HG03196 (cell line): ENCODE data around the gene ZDHHC12.

Experiments
- ATAC-seq: cut with Tn5 transposase; IDR thresholded peaks from one replicate; pipeline ENCODE4 v1.9.1; 2021; ENCODE audit not compliant: unreplicated experiment

ZDHHC12 gene

DNA sequence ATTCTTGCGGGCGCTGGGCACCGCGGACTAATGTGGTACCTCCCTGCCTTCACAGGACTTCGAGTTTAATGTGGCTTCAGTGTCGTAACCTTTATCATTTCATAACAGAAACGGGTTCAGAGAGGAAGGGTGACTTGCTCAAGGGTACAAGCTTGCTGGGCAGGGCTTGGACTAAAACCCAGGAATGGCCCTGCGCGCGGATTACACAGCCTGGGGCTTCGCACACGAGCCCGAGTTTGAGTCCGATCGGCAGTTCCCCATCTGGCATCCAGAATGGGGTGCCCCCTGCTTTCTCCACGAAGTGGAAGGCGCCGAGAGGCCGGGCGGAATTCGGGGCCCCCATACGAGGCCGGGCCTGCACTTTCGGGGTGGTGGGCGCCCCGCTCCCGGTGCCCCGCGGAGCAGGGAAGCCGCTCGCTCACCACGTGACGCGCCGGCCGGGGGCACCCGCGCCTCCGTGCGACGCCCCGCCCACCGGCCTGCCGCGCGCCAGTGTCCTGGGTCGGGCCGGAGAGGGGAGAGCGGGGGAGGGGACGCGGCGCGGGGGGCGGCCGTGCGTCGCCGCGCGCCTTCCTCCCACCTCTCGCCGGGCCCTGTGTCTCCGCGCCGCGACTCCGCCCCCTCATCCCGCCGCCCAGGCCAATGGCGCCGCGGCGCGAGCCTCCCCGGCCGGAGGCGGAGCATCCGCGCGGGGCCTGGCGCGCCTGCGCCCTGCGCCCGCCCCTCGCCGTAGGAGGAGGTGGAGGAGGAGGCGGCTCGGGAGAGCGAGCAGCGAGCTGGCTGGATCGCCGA is 35.2 kb downstream of the ZDHHC12 start, which contains the start of gene SET:
Gene SET, plus strand, starts transcription at position 722 of the 792 bp plus-strand sequence. CDS start 361 bp downstream, outside the sequence.
- peak; percentile 64 for ATAC-seq

DNA sequence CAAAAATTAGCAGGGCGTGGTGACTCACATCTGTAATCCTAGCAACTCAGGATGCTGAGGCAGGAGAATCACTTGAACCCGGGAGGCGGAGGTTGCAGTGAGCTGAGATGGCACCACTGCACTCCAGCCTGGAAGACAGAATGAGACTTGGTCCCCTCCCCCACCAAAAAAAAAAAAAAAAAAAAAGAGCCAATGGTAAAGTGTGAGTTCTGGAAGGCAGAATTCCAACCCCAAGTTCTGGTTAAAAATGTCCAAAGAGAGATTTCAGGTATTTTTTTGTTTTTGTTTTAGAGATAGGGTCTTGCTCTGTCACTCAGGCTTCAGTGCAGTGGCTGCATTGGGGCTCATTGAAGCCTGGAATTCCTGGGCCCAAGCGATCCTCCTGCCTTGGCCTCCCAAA is 36.5 kb downstream of the ZDHHC12 start:
- no peak for ATAC-seq

DNA sequence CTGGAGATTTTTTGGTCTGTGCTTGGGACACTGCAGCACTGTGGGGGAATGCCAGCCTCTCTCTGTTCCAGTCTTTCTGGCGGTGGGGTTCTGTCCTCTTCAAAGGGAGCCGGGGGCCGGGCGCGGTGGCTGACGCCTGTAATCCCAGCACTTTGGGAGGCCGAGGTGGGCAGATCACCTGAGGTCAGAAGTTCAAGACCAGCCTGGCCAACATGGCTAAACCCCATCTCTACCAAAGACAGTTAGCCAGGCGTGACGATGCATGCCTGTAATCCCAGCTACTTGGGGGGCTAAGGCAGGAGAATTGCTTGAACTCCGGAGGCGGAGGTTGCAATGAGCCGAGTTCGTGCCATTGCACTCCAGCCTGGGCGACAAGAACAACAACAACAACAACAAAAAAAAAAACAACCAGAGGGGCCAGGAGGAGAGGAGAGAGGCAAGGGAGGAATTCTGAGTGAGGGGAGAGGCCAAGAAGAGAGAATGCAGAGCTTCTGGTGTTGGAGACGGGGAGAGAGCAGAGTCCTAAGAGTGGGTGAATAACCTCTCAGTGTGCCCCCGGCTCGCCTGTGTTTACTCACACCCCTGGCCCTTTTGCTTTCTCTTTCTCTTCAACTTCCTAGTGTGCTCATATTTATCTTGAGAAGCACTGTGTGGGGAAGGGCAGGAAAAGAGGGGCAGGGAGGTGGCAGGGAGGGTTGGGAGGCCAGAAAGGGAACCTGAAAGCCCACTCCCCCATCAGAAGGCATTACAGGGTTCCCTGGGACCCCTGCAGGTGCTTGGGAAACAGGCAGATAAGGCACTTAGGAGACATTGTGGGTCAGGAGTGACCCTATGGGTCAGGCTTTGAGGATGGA is 38.1 kb downstream of the ZDHHC12 start:
- ATAC-seq: no peak

DNA sequence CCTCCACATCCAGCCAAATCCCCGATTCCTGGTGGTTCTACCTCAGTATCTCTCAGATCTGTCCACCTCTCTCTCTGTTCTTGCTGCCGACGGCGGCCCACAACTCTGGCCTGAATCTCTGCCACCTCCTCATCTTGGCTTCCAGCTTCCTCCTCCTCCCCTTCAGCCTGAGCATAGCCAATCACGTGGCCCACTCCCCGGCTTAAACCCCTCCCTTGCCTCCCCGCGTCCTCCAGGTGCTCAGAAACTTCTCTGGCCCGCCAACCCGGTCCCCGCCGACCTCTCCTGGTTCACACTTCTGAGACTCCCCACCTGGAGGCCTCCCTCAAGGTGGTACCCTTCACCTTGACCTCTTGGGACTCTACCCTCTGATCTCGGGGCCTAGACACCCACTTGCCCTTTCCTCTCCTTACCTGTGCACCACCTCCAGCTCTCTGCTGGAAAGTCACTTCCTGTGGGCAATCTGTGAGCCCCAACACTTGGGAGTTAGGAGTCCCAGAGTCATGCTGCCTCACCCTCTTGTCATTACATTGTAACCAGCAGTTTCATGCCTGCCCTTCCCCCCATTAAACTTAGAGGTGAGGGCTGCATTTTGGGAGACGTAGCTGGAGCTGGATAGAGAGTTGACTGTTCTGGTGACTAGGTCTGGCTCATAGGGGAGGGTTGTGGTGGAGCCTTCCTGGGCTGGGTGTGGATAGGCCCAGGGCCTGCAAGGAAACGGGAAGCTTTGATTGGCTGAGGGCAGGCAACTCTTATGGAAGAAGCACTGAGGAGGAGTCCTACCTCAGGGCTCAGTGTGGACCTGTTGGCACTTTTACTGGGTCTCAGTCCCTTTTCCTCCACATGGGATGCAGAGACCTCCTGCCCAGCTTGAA is 39.4 kb downstream of the ZDHHC12 start:
- peak; percentile 34 for ATAC-seq

DNA sequence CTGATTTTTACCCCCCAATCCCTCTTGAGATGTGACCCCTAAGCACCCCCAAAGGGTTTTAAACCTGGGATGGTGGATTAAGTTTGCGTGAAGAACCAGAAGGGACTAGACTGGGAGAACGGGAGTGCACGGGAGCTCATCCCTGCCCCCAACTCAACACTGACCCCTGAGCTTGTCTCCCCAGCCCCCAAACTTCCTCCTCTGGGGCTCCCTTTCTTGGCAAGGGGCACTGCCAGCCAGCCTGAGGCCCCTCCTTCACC is 39.9 kb downstream of the ZDHHC12 start:
- no peak for ATAC-seq

DNA sequence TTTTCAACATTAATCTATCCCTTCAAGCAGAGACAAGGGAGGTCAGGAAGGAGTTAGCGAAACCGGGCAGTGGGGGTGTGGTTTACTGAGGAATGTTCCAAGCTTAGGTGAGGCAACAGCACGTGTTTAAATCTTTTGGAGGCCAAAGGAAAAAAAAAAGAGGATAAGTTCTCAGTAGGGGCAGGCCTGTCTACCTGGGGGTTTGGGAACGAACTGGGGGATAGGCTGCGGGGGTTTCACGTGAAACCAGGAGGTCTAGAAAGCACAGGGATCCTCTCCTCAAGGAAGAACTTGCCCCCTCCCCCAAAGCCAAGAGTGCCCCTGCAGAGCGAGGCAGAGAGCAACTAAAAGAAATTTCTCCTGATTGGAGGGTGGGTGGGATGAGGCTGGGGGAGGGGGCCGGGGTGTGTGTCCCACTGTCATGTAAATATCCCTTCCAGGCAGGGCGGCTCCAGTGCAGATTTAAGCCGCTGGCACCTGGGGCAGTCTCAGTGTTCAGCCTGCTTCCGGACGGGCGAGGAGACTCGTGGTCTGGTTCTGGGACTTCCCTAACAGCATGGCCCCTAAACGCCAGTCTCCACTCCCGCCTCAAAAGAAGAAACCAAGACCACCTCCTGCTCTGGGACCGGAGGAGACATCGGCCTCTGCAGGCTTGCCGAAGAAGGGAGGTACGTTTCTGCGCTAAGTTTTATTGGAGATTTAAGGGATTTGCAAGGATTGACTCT is 40.4 kb downstream of the ZDHHC12 start:
- peak; percentile 30 for ATAC-seq

DNA sequence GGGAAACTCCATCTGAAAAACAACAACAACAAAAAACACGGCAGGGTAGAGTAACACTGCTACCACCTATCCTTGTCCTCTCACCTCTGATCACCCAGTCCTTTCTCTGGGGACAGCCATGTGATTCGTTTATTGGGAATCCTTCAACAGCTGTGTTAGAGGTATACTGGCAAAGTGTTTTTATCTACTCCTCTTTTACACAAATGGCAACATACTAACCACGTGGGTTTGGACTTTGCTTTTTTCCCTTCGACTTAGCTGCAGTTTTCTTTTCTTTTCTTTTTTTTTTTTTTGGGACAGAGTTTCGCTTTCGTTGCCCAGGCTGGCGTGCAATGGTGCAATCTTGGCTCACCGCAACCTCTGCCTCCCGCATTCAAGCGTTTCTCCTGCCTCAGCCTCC is 46.1 kb downstream of the ZDHHC12 start:
- no peak for ATAC-seq

DNA sequence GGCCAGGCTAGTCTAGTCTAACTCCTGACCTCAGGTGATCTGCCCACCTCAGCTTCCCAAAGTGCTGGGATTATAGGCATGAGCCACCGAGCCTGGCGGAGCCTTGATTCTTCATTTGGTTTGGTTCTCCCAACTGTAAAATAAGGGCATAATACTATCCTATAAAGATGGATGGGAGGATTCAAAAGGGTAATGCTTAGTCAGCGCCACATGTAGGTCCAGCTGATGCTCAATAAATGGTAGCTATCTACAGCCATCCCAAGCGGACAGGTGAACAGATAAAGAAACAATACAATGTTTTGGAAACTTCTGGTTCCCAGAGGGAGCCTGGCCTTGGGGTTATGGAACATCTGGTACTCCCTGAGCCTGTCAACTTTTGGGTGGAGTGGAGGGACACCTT is 48.5 kb downstream of the ZDHHC12 start:
- no peak for ATAC-seq
